Measurements from ENCODE around the gene HK1. TPM values are rescaled to one million over a fixed set of nuclear protein-coding genes. Genes with fewer than 3 reads are reported as not detected.

The HK1 gene
- total RNA-seq, 1 donor from 2014 or later: 95.0 TPM

- H3K4me3 Mint-ChIP-seq (ENCODE audit: unreplicated experiment): no peak overlapping the region
- Histone ChIP-seq H3K9me3 (ENCODE audit: insufficient read depth, low read depth, low read length) (no peaks in the 10 kb centered on the region), H3K4me2 (ENCODE audit: low read length) (no peak overlapping the region), H3K4me3 (ENCODE audit: insufficient read depth, low read depth, low read length) (no peak overlapping the region), H2AFZ (ENCODE audit: low read depth, low read length) (no peak overlapping the region), H4K20me1 (ENCODE audit: insufficient read depth, low read length) (no peaks in the 10 kb centered on the region), H3K9ac (ENCODE audit: low read length) (no peak overlapping the region), H3K27ac (ENCODE audit: low read depth, low read length) (no peak overlapping the region), H3K27me3 (ENCODE audit: insufficient read depth, low read length) (peaks cover 3% of the 10 kb centered on the region), H3K79me2 (ENCODE audit: insufficient read depth, low read length) (no peaks in the 10 kb centered on the region), H3K36me3 (ENCODE audit: insufficient read depth, low read length) (no peaks in the 10 kb centered on the region), H3K4me1 (ENCODE audit: insufficient read depth, low read length) (no peaks in the 10 kb centered on the region)
- FAIRE-seq (no peak), DNase-seq (ENCODE audit: low read depth) (no peak)
- H3K27ac Mint-ChIP-seq (ENCODE audit: unreplicated experiment): no peak overlapping the region
- TF ChIP-seq CTCF (IDR thresholded peaks at IDR 0.05; ENCODE audit: insufficient read depth, low read depth, low read length) (no peak), EZH2 (IDR thresholded peaks at IDR 0.05; ENCODE audit: insufficient read depth, low read length) (no peak)
- no peaks in the 10 kb centered on the region for H3K9me3 Mint-ChIP-seq (ENCODE audit: unreplicated experiment)
- no peaks in the 10 kb centered on the region for H3K36me3 Mint-ChIP-seq (ENCODE audit: low read depth, unreplicated experiment)
- peaks cover 32% of the 10 kb centered on the region for H3K27me3 Mint-ChIP-seq (ENCODE audit: low read depth, unreplicated experiment)
- peaks cover 2% of the 10 kb centered on the region for H3K4me1 Mint-ChIP-seq (ENCODE audit: low read depth, unreplicated experiment)
These were observed 136.8 kb downstream of the HK1 start for GRCh38 chr10:69415049-69415448.

GRCh38 chr10:69415951-69416350 is 137.7 kb downstream of the HK1 start:
- H3K36me3 ChIP-seq (ENCODE audit: insufficient read depth, low read length): no peaks in the 10 kb centered on the region
- peaks cover 2% of the 10 kb centered on the region for H3K4me1 Mint-ChIP-seq (ENCODE audit: low read depth, unreplicated experiment)
- no peak for FAIRE-seq
- no peak overlapping the region for H3K9ac ChIP-seq (ENCODE audit: low read length)
- H3K27me3 ChIP-seq (ENCODE audit: insufficient read depth, low read length): peaks cover 3% of the 10 kb centered on the region
- H3K4me3 Mint-ChIP-seq (ENCODE audit: unreplicated experiment): no peak overlapping the region
- H3K36me3 Mint-ChIP-seq (ENCODE audit: low read depth, unreplicated experiment): no peaks in the 10 kb centered on the region
- no peak for TF ChIP-seq EZH2 (IDR thresholded peaks at IDR 0.05; ENCODE audit: insufficient read depth, low read length)
- TF ChIP-seq CTCF (IDR thresholded peaks at IDR 0.05; ENCODE audit: insufficient read depth, low read depth, low read length): no peak
- H3K4me2 ChIP-seq (ENCODE audit: low read length): no peak overlapping the region
- H3K27ac ChIP-seq (ENCODE audit: low read depth, low read length): no peak overlapping the region
- H3K9me3 Mint-ChIP-seq (ENCODE audit: unreplicated experiment): no peaks in the 10 kb centered on the region
- no peaks in the 10 kb centered on the region for H3K9me3 ChIP-seq (ENCODE audit: insufficient read depth, low read depth, low read length)
- no peaks in the 10 kb centered on the region for H3K4me1 ChIP-seq (ENCODE audit: insufficient read depth, low read length)
- no peak overlapping the region for H2AFZ ChIP-seq (ENCODE audit: low read depth, low read length)
- H4K20me1 ChIP-seq (ENCODE audit: insufficient read depth, low read length): no peaks in the 10 kb centered on the region
- no peaks in the 10 kb centered on the region for H3K79me2 ChIP-seq (ENCODE audit: insufficient read depth, low read length)
- H3K4me3 ChIP-seq (ENCODE audit: insufficient read depth, low read depth, low read length): no peak overlapping the region
- peaks cover 33% of the 10 kb centered on the region for H3K27me3 Mint-ChIP-seq (ENCODE audit: low read depth, unreplicated experiment)
- H3K27ac Mint-ChIP-seq (ENCODE audit: unreplicated experiment): no peak overlapping the region
- no peak for DNase-seq (ENCODE audit: low read depth)

GRCh38 chr10:69416695-69417094 is 138.4 kb downstream of the HK1 start, which contains the start of gene TACR2:
TACR2 (minus strand) TSS chr10:69416918; CDS start chr10:69416323, 595 bp downstream.
- no peak for TF ChIP-seq EZH2 (IDR thresholded peaks at IDR 0.05; ENCODE audit: insufficient read depth, low read length)
- no peak for TF ChIP-seq CTCF (IDR thresholded peaks at IDR 0.05; ENCODE audit: insufficient read depth, low read depth, low read length)
- peaks cover 35% of the 10 kb centered on the region for H3K27me3 Mint-ChIP-seq (ENCODE audit: low read depth, unreplicated experiment)
- H3K4me1 Mint-ChIP-seq (ENCODE audit: low read depth, unreplicated experiment): no peaks in the 10 kb centered on the region
- Histone ChIP-seq H3K4me3 (ENCODE audit: insufficient read depth, low read depth, low read length) (no peak within 1 kb of the TSS), H3K9ac (ENCODE audit: low read length) (no peak within 1 kb of the TSS), H3K79me2 (ENCODE audit: insufficient read depth, low read length) (no peaks in the 10 kb centered on the region), H3K27me3 (ENCODE audit: insufficient read depth, low read length) (peaks cover 4% of the 10 kb centered on the region), H2AFZ (ENCODE audit: low read depth, low read length) (no peak within 1 kb of the TSS), H4K20me1 (ENCODE audit: insufficient read depth, low read length) (no peaks in the 10 kb centered on the region), H3K36me3 (ENCODE audit: insufficient read depth, low read length) (no peaks in the 10 kb centered on the region), H3K9me3 (ENCODE audit: insufficient read depth, low read depth, low read length) (no peaks in the 10 kb centered on the region), H3K4me2 (ENCODE audit: low read length) (no peak within 1 kb of the TSS), H3K4me1 (ENCODE audit: insufficient read depth, low read length) (no peaks in the 10 kb centered on the region), H3K27ac (ENCODE audit: low read depth, low read length) (no peak within 1 kb of the TSS)
- no peak within 1 kb of the TSS for H3K27ac Mint-ChIP-seq (ENCODE audit: unreplicated experiment)
- H3K9me3 Mint-ChIP-seq (ENCODE audit: unreplicated experiment): no peaks in the 10 kb centered on the region
- DNase-seq (ENCODE audit: low read depth): no peak
- FAIRE-seq: no peak
- no peaks in the 10 kb centered on the region for H3K36me3 Mint-ChIP-seq (ENCODE audit: low read depth, unreplicated experiment)
- no peak within 1 kb of the TSS for H3K4me3 Mint-ChIP-seq (ENCODE audit: unreplicated experiment)

All from astrocyte (in vitro differentiated cells and primary cell).